Kidney epithelial cell (primary cell): ENCODE results near the gene PLEKHA5. TPM values are rescaled to one million over a fixed set of nuclear protein-coding genes. Genes with fewer than 3 reads are reported as not detected.

Experiments
- DNase-seq: peaks from one replicate; pipeline ENCODE4 v3.0.0-alpha.2; 2010; ENCODE audit warnings: low read depth
- H3K27me3 ChIP-seq: 2 replicates; pipeline ENCODE4 v1.6.0; 2011; ENCODE audit warnings: low read length; ENCODE audit not compliant: control insufficient read depth, insufficient read depth
- H3K36me3 ChIP-seq: 2 replicates; pipeline ENCODE4 v1.5.1; 2011; ENCODE audit warnings: low read length; ENCODE audit not compliant: control insufficient read depth, insufficient read depth
- H3K4me3 ChIP-seq: 2 replicates; pipeline ENCODE4 v1.5.1; 2011; ENCODE audit warnings: low read depth, mild to moderate bottlenecking, control low read depth, low read length
- total RNA-seq: library from RNA; depleted of rRNA; stranded (reverse); fragments of >200 nt; gene quantifications from 2 replicates; pipeline ENCODE4 v1.2.3, GENCODE V29; 2015
- TF ChIP-seq, protein P1 (sequence below): IDR thresholded peaks from 2 replicates; pipeline ENCODE4 v1.5.1; 2011; ENCODE audit warnings: mild to moderate bottlenecking, moderate library complexity, low read length, control low read depth, inconsistent platforms; ENCODE audit not compliant: insufficient read depth, poor library complexity, severe bottlenecking

The PLEKHA5 gene
- total RNA-seq, 1 donor from 2014 or later = 21.9 TPM

DNA sequence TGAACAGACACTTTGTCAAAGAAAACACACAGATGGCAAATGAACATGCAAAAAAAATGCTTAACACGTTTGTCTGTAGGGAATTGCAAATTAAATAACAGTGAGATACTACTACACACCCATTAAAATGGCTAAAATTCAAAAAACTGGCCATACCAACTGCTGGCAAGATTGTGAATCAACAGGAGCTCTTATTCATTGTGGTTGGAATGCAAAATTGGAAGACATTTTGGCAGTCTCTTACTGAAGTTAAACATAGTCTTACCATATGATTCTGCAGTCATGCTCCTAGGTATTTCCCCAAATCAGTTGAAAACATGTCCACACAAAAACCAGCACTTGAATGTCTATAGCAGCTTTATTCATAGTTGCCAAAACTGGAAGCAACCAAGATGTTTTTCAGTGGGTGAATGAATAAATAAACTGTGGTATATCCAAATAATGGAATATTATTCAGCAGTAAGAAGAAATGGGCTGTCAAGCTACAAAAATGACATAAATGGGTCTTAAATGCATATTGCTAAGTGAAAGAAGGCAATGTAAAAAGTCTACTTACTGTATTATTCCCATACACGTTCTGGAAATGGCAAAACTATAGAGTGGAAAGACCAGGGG, 91.4 kb downstream of the PLEKHA5 start:
- Histone ChIP-seq H3K36me3 (no peaks in the 10 kb centered on the region), H3K4me3 (no peak overlapping the region), H3K27me3 (no peaks in the 10 kb centered on the region)
- TF ChIP-seq, protein P1, sequence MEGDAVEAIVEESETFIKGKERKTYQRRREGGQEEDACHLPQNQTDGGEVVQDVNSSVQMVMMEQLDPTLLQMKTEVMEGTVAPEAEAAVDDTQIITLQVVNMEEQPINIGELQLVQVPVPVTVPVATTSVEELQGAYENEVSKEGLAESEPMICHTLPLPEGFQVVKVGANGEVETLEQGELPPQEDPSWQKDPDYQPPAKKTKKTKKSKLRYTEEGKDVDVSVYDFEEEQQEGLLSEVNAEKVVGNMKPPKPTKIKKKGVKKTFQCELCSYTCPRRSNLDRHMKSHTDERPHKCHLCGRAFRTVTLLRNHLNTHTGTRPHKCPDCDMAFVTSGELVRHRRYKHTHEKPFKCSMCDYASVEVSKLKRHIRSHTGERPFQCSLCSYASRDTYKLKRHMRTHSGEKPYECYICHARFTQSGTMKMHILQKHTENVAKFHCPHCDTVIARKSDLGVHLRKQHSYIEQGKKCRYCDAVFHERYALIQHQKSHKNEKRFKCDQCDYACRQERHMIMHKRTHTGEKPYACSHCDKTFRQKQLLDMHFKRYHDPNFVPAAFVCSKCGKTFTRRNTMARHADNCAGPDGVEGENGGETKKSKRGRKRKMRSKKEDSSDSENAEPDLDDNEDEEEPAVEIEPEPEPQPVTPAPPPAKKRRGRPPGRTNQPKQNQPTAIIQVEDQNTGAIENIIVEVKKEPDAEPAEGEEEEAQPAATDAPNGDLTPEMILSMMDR = no peak
- DNase-seq = no peak

DNA sequence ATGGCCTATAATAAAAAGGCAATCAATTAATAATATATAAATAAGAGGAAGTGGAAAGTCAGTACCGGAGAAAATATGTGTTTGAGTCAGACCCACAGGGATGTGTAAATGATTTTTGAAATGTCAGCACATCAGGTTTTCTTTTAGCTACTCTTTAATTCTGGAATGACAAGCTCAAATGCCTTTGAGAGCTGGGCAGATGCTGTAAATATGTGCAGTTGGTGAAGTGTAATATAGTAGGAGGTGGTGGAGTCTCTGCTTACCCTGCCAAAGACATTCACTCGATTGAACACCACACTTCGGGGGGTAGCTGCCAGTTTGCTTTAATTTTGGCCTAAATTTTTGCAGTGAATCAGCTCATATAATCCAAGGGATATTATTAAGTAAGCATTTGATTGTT, 93.0 kb downstream of the PLEKHA5 start:
- Histone ChIP-seq H3K4me3 (no peak overlapping the region), H3K36me3 (no peaks in the 10 kb centered on the region), H3K27me3 (no peaks in the 10 kb centered on the region)
- TF ChIP-seq, protein P1 = no peak
- no peak for DNase-seq

- Histone ChIP-seq H3K36me3 (no peaks in the 10 kb centered on the region), H3K27me3 (no peaks in the 10 kb centered on the region), H3K4me3 (no peak overlapping the region)
- TF ChIP-seq, protein P1 = no peak
- DNase-seq = no peak
Measured at GRCh38 chr12:19223018-19223417, 93.5 kb downstream of the PLEKHA5 start.

GRCh38 chr12:19223695-19224094, 94.2 kb downstream of the PLEKHA5 start:
- DNase-seq = no peak
- Histone ChIP-seq H3K27me3 (no peaks in the 10 kb centered on the region), H3K4me3 (no peak overlapping the region), H3K36me3 (no peaks in the 10 kb centered on the region)
- TF ChIP-seq, protein P1 = no peak

- TF ChIP-seq, protein P1 = no peak
- Histone ChIP-seq H3K36me3 (no peaks in the 10 kb centered on the region), H3K4me3 (no peak overlapping the region), H3K27me3 (no peaks in the 10 kb centered on the region)
- DNase-seq = no peak
Measured at GRCh38 chr12:19224746-19225145, 95.2 kb downstream of the PLEKHA5 start.
